ENCODE measurements around the gene CAVIN1.

The CAVIN1 gene

GRCh38 chr17:42408061-42408460 lies 15.0 kb downstream of the CAVIN1 start:
- no peak for DNase-seq (ENCODE audit: low read depth)
- TF ChIP-seq CTCF (IDR thresholded peaks at IDR 0.05; ENCODE audit: insufficient read depth, low read depth, low read length, missing control alignments) = no peak
- H3K4me3 ChIP-seq (ENCODE audit: low read length) = no peak overlapping the region

GRCh38 chr17:42407289-42407836 lies 15.7 kb downstream of the CAVIN1 start:
- H3K4me3 ChIP-seq (ENCODE audit: low read length) = no peak overlapping the region
- peak; percentile 92 for DNase-seq (ENCODE audit: low read depth)
- no peak for TF ChIP-seq CTCF (IDR thresholded peaks at IDR 0.05; ENCODE audit: insufficient read depth, low read depth, low read length, missing control alignments)

- TF ChIP-seq CTCF (IDR thresholded peaks at IDR 0.05; ENCODE audit: insufficient read depth, low read depth, low read length, missing control alignments) = no peak
- DNase-seq (ENCODE audit: low read depth) = no peak
- no peak overlapping the region for H3K4me3 ChIP-seq (ENCODE audit: low read length)
Measured at GRCh38 chr17:42406615-42407288, 16.3 kb downstream of the CAVIN1 start.

- TF ChIP-seq CTCF (IDR thresholded peaks at IDR 0.05; ENCODE audit: insufficient read depth, low read depth, low read length, missing control alignments) = peak; percentile 81
- no peak overlapping the region for H3K4me3 ChIP-seq (ENCODE audit: low read length)
- DNase-seq (ENCODE audit: low read depth) = peak; percentile 64
Measured at GRCh38 chr17:42405963-42406495, 17.0 kb downstream of the CAVIN1 start.

- no peak for TF ChIP-seq CTCF (IDR thresholded peaks at IDR 0.05; ENCODE audit: insufficient read depth, low read depth, low read length, missing control alignments)
- H3K4me3 ChIP-seq (ENCODE audit: low read length) = no peak overlapping the region
- no peak for DNase-seq (ENCODE audit: low read depth)
Measured at GRCh38 chr17:42405076-42405475, 18.0 kb downstream of the CAVIN1 start.

- no peak for DNase-seq (ENCODE audit: low read depth)
- TF ChIP-seq CTCF (IDR thresholded peaks at IDR 0.05; ENCODE audit: insufficient read depth, low read depth, low read length, missing control alignments) = no peak
- no peak overlapping the region for H3K4me3 ChIP-seq (ENCODE audit: low read length)
Measured at GRCh38 chr17:42404326-42405055, 18.6 kb downstream of the CAVIN1 start.

Data from epithelial cell of esophagus (primary cell).